CD14-positive monocyte (primary cell): ENCODE data around the gene MCC. TPM values are rescaled to one million over a fixed set of nuclear protein-coding genes. Genes with fewer than 3 reads are reported as not detected.

Experiments used
- DNase-seq, 3 donors: peaks; one replicate each; pipeline ENCODE4 v3.0.0-alpha.2; 2011 to 2022
- H2AFZ ChIP-seq: 2 replicates; pipeline ENCODE4 v1.6.0; 2012; ENCODE audit warnings: mild to moderate bottlenecking, low read depth, low read length, inconsistent platforms; ENCODE audit not compliant: insufficient read depth, poor library complexity, severe bottlenecking
- H3K27ac ChIP-seq, 2 donors: 1 replicate in 1 of 2; 2 replicates in 1 of 2; pipeline ENCODE4 v1.5.1; 2012 to 2013; ENCODE audit warnings: low read length in 2 of 2, control low read depth in 1 of 2, inconsistent platforms in 1 of 2, low read depth in 1 of 2, mild to moderate bottlenecking in 1 of 2
- H3K27me3 ChIP-seq, 2 donors: one replicate each; pipeline versions ENCODE4 v1.6.0 to v1.6.1; 2011 to 2013; ENCODE audit warnings: low read length in 2 of 2; ENCODE audit not compliant: control insufficient read depth in 2 of 2, insufficient read depth in 2 of 2
- H3K36me3 ChIP-seq, 2 donors: replicated peaks in 1 of 2; 1 replicate in 1 of 2; 2 replicates in 1 of 2; pipeline versions ENCODE4 v1.5.1 to v1.6.1; 2012 to 2013; ENCODE audit warnings: low read length in 2 of 2, control low read depth in 1 of 2, inconsistent platforms in 1 of 2, mild to moderate bottlenecking in 1 of 2; ENCODE audit not compliant: insufficient read depth in 2 of 2, control insufficient read depth in 1 of 2
- H3K4me1 ChIP-seq, 2 donors: 1 replicate in 1 of 2; 2 replicates in 1 of 2; pipeline versions ENCODE4 v1.5.1 to v1.6.1; 2012 to 2013; ENCODE audit warnings: low read length in 2 of 2, control low read depth in 1 of 2, inconsistent platforms in 1 of 2, mild to moderate bottlenecking in 1 of 2, moderate library complexity in 1 of 2; ENCODE audit not compliant: insufficient read depth in 2 of 2, control insufficient read depth in 1 of 2
- H3K4me2 ChIP-seq: replicated peaks from 2 replicates; pipeline ENCODE3; 2012; ENCODE audit warnings: low read length, moderate library complexity, mild to moderate bottlenecking; ENCODE audit not compliant: poor library complexity, severe bottlenecking; ENCODE audit errors: extremely low read depth
- H3K4me3 ChIP-seq, 3 experiments: fragments of 200-600 bp in 1 of 3; sonication (generic) in 1 of 3; replicated peaks in 1 of 3; 1 replicate in 2 of 3; 2 replicates in 1 of 3; pipeline ENCODE4 v1.5.1; 2011 to 2013; ENCODE audit warnings: low read length in 3 of 3, mild to moderate bottlenecking in 3 of 3, control low read depth in 2 of 3, low read depth in 2 of 3, inconsistent platforms in 1 of 3, moderate library complexity in 1 of 3
- H3K79me2 ChIP-seq: 2 replicates; pipeline ENCODE4 v1.6.0; 2012; ENCODE audit warnings: mild to moderate bottlenecking, control low read depth, inconsistent platforms, low read length, moderate library complexity; ENCODE audit not compliant: insufficient read depth
- H3K9ac ChIP-seq: 2 replicates; pipeline ENCODE4 v1.6.0; 2017; ENCODE audit warnings: low read length, mild to moderate bottlenecking; ENCODE audit not compliant: insufficient read depth, poor library complexity, severe bottlenecking
- H3K9me3 ChIP-seq, 2 donors: replicated peaks in 1 of 2; 1 replicate in 1 of 2; 2 replicates in 1 of 2; pipeline versions ENCODE4 v1.5.1 to v1.6.1; 2012 to 2013; ENCODE audit warnings: low read length in 2 of 2, control low read depth in 1 of 2; ENCODE audit not compliant: control insufficient read depth in 1 of 2, insufficient read depth in 1 of 2
- H4K20me1 ChIP-seq: 2 replicates; pipeline ENCODE4 v1.6.0; 2012; ENCODE audit warnings: mild to moderate bottlenecking, low read length, control low read depth, moderate library complexity; ENCODE audit not compliant: insufficient read depth
- H3K27ac Mint-ChIP-seq, 7 donors: one replicate each; pipeline ENCODE4 v1.8.0; 2020; ENCODE audit warnings: mild to moderate bottlenecking in 7 of 7, mixed read lengths in 7 of 7, moderate library complexity in 6 of 7, inconsistent platforms in 2 of 7
- H3K27me3 Mint-ChIP-seq, 3 donors: one replicate each; pipeline ENCODE4 v1.8.0; 2021 to 2022; ENCODE audit warnings: low read depth in 3 of 3, mild to moderate bottlenecking in 3 of 3, mixed read lengths in 3 of 3, moderate library complexity in 3 of 3, inconsistent platforms in 1 of 3
- H3K36me3 Mint-ChIP-seq, 2 donors: one replicate each; pipeline ENCODE4 v1.8.0; 2020; ENCODE audit warnings: mixed read lengths in 2 of 2, inconsistent platforms in 1 of 2, mild to moderate bottlenecking in 1 of 2
- H3K4me1 Mint-ChIP-seq: one replicate; pipeline ENCODE4 v1.8.0; 2020; ENCODE audit warnings: mild to moderate bottlenecking, mixed read lengths
- H3K4me3 Mint-ChIP-seq, 2 donors: one replicate each; pipeline ENCODE4 v1.8.0; 2020; ENCODE audit warnings: mild to moderate bottlenecking in 2 of 2, mixed read lengths in 2 of 2, moderate library complexity in 1 of 2
- H3K9me3 Mint-ChIP-seq, 7 donors: one replicate each; pipeline ENCODE4 v1.8.0; 2020 to 2022; ENCODE audit warnings: mixed read lengths in 7 of 7, mild to moderate bottlenecking in 6 of 7, moderate library complexity in 6 of 7, inconsistent platforms in 2 of 7
- WGBS: methylation state at CpG from one replicate; pipeline ENCODE4 v1.1.5; 2013; ENCODE audit warnings: missing lambda C conversion rate; ENCODE audit not compliant: insufficient coverage; 5-methylcytosine and 5-hydroxymethylcytosine counted together
- intact Hi-C, 2 donors: fragments of 100-400 bp; cut with micrococcal nuclease; formaldehyde crosslinking; loops; one replicate each; pipeline versions ENCODE4 v1.15.0 to v1.15.1; 2023
- polyA plus RNA-seq, 3 donors: library from polyadenylated mRNA; depleted of rRNA in 1 of 3; unstranded in 2 of 3; stranded (reverse) in 1 of 3; fragments of 300-500 nt in 2 of 3; fragments of >200 nt in 1 of 3; fragmentation: Illumina TruSeq in 2 of 3; gene quantifications; 1 replicate in 2 of 3; 2 replicates in 1 of 3; pipeline ENCODE4 v1.2.3, GENCODE V29; 2012 to 2021
- TF ChIP-seq, protein P1 (sequence below): fragments of 200-600 bp; IDR thresholded peaks from one replicate; pipeline ENCODE4 v1.8.0; 2022; ENCODE audit warnings: antibody characterized with exemption, mild to moderate bottlenecking

MCC gene
- polyA plus RNA-seq, 3 donors, result 0.09 TPM; not detected in 2

DNA sequence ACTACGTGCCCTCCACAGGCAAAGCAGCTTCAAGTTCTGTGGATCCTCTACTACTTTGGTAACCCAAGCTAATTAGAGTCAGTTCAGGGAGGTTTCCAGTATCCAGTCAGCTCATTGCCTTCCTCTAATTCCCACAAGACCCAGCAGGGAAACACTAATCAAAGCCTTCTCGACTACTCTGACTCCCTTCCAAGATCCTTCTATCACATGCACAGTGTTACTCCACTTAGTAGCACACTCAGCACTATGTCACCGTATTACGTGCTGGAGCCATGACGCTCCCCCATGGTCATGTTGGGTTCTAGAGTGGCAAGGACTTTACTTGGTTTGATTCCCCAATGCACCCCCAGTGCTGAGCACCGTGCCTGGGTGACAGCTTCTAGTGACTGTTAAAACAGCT is 458.6 kb downstream of the MCC start:
- Mint-ChIP-seq H3K9me3 (no peaks in the 10 kb centered on the region), H3K27ac (peak overlapping the region in 2 of 7 donors; percentile 1 to 47), H3K27me3 (peaks cover 0 to 4% (median 0%) of the 10 kb centered on the region in 3 donors), H3K4me1 (peaks cover 3% of the 10 kb centered on the region), H3K36me3 (peaks cover 18 to 32% of the 10 kb centered on the region in 2 donors), H3K4me3 (no peak overlapping the region)
- H3K9ac ChIP-seq, result no peak overlapping the region
- H3K4me1 ChIP-seq, result no peaks in the 10 kb centered on the region
- no peak overlapping the region for H2AFZ ChIP-seq
- no peak overlapping the region for H3K4me2 ChIP-seq
- intact Hi-C loops, result no loop called here
- H3K79me2 ChIP-seq, result no peaks in the 10 kb centered on the region
- H3K9me3 ChIP-seq, result no peaks in the 10 kb centered on the region
- H3K36me3 ChIP-seq, result peaks cover 20 to 29% of the 10 kb centered on the region in 2 donors
- no peaks in the 10 kb centered on the region for H3K27me3 ChIP-seq
- no peak overlapping the region for H3K27ac ChIP-seq
- no peak for DNase-seq
- TF ChIP-seq, protein P1, sequence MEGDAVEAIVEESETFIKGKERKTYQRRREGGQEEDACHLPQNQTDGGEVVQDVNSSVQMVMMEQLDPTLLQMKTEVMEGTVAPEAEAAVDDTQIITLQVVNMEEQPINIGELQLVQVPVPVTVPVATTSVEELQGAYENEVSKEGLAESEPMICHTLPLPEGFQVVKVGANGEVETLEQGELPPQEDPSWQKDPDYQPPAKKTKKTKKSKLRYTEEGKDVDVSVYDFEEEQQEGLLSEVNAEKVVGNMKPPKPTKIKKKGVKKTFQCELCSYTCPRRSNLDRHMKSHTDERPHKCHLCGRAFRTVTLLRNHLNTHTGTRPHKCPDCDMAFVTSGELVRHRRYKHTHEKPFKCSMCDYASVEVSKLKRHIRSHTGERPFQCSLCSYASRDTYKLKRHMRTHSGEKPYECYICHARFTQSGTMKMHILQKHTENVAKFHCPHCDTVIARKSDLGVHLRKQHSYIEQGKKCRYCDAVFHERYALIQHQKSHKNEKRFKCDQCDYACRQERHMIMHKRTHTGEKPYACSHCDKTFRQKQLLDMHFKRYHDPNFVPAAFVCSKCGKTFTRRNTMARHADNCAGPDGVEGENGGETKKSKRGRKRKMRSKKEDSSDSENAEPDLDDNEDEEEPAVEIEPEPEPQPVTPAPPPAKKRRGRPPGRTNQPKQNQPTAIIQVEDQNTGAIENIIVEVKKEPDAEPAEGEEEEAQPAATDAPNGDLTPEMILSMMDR, result no peak
- WGBS, result 81% methylated on average over 4 of the region's 6 CpGs
- peaks cover 13% of the 10 kb centered on the region for H4K20me1 ChIP-seq
- H3K4me3 ChIP-seq, result no peak overlapping the region

DNA sequence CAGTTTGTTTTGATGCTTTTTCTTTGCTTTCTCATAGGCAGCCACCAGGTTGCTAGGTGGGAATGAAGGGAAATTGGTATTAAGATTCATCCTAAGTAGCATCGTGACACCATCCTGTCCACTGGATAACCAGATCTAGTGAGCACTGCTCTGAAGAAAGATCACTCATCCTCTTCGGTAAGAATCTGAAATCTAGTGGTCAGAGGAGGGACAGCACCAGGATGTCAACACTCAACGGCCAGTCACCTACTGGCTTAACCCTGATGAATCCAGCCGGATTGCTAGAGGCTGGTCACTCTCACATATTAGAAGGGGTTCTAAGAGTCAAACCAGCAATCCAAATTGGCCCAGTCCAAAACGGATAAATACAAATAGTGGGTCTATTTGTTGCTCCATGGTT is 460.8 kb downstream of the MCC start:
- Histone ChIP-seq H3K27ac (no peak overlapping the region), H3K4me2 (no peak overlapping the region), H3K27me3 (no peaks in the 10 kb centered on the region), H3K4me1 (peaks cover 0 to 2% of the 10 kb centered on the region in 2 donors), H2AFZ (no peak overlapping the region), H4K20me1 (peaks cover 34% of the 10 kb centered on the region), H3K9ac (no peak overlapping the region), H3K36me3 (peaks cover 32 to 50% of the 10 kb centered on the region in 2 donors), H3K9me3 (no peaks in the 10 kb centered on the region), H3K79me2 (no peaks in the 10 kb centered on the region), H3K4me3 (no peak overlapping the region)
- Mint-ChIP-seq H3K4me3 (no peak overlapping the region), H3K4me1 (peaks cover 4% of the 10 kb centered on the region), H3K27ac (no peak overlapping the region), H3K36me3 (peaks cover 37 to 51% of the 10 kb centered on the region in 2 donors), H3K9me3 (no peaks in the 10 kb centered on the region), H3K27me3 (peaks cover 0 to 3% (median 0%) of the 10 kb centered on the region in 3 donors)
- TF ChIP-seq, protein P1, result no peak
- WGBS, result 100% methylated on average over 2 of the region's 5 CpGs
- intact Hi-C loops, result no loop called here
- no peak for DNase-seq
